Activated T-cell treated with anti-CD3 and anti-CD28 coated beads, Interleukin-2, amount 50 U/mL, for 48 hours (primary cell): ENCODE measurements around the gene ARHGDIA.

Experiments used
- DNase-seq, 2 experiments: peaks; one replicate each; pipeline ENCODE4 v3.0.0-alpha.2; 2020

The ARHGDIA gene

GRCh38 chr17:81905993-81906392 lies 34.9 kb upstream of the ARHGDIA start:
- no peak for DNase-seq

DNA sequence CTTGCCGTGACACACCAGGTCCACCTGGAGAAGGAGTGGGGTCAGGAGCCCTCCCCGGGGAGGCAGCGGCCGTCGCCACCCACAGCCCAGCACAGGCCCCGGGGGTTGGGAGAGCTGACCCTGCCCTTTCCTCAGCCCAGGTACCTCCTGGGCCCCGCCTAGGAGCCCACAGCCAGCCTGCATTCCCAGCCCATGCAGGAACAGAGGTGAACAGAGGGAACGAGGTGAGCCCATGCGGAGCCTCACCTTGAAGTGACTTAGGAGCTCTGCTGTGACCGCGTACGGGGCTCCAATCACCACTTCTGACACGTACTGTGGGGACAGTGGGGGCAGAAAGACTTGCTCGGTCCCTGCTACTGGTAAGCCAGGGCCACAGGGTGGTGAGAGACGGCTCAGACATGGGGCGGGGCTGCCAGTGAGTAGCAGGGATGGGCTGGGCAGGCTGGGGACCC lies 34.3 kb upstream of the ARHGDIA start:
- no peak for DNase-seq

GRCh38 chr17:81904600-81905423 lies 33.7 kb upstream of the ARHGDIA start:
- DNase-seq: no peak

DNA sequence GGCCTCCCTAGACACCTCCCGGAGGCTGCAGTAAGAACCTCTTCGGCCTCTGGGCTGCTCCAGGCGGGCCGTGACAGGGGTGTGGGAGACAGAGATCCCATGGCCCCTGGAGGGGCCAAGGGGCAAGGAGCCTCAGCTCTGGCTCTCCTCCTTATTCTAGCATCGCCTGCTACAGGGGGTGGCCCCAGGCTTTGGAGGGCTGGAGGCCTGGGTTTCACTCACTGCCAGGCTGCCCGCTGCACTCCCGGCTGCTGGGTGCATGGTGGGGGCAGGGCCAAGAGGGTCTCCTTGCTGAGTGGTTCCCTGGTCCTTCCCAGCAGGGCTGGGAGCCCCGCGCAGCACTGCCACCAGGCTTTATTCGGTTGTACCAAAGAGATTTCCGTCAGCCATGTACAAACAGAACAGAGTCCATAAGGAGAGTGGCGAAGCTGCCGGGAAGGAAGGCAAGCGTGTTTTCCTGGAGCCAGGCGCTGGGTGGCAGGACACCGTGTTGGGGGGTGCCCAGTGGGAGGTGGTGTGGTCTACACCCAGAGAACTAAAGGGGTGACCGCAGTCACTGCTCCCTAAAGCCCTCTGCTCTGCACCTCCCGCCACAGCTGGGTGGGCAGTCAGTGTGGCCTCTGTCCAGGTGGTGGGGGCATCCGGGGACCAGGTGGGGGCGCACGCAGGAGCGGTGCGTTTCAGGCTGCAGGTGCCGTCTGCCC lies 32.9 kb upstream of the ARHGDIA start:
- no peak for DNase-seq

DNA sequence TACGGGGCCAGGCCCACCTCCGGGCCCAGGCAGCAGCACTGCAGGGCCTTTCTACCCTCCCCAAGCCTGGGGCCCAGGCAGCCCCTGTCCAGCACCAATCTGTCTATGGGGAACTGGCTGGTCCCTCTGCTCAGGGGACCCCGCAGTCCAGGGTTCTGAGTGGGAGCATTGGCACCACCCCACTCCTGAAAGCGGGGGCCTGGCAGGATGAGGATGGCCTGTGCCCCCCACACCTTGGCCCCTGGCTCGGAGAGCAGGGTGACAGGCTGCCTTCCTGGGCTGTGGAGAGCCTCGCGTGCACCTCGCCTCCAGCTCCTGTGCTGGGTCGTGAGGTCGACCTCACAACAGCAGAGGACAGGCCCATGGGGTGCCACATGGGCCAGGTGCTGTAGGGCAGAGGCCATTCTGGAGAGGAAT lies 32.3 kb upstream of the ARHGDIA start:
- DNase-seq: no peak

DNA sequence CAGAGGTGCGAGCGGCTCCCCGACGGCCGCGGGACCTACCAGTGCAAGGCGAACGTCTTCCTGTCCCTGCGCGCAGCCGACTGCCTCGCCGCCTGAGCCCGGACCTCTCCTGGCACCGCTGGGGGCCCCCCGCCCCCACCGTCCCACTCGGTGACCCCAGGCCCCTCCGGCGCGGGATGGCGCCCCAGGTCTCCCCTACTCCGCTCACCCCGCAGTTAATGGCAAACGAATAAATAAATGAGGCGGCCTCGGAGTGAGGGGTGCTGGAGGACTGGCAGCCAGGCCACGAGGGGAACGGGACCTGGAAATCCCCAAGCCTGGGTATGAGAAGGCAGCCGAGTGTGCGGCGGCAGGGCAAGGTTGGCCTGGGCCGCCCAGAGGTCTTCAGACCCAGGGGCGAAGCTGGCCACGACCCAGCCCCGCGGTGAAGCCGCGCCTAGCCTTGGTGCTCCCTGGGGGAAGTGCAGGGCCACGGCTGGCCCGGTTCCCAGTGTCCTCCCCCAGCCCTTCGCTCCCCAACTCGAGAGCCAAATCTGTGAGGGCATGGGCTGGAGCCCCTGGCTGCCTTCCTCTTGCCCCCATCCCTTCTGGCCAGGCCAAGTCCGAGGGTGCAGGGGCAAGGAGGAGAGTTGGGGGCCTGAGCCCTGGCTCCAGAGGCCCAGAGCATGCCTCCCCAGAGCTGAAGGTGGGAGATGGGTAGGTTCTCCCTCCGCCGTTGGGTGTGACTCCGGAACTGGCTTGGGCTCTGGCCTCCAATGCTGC lies 31.7 kb upstream of the ARHGDIA start:
- no peak for DNase-seq

GRCh38 chr17:81902023-81902652 lies 31.0 kb upstream of the ARHGDIA start, which contains the start of gene NPB:
Gene NPB, plus strand, starts transcription at chr17:81902238. Its CDS starts 40 bp downstream, at chr17:81902278.
- peak in 1 of 2 experiments; percentile 34 for DNase-seq

DNA sequence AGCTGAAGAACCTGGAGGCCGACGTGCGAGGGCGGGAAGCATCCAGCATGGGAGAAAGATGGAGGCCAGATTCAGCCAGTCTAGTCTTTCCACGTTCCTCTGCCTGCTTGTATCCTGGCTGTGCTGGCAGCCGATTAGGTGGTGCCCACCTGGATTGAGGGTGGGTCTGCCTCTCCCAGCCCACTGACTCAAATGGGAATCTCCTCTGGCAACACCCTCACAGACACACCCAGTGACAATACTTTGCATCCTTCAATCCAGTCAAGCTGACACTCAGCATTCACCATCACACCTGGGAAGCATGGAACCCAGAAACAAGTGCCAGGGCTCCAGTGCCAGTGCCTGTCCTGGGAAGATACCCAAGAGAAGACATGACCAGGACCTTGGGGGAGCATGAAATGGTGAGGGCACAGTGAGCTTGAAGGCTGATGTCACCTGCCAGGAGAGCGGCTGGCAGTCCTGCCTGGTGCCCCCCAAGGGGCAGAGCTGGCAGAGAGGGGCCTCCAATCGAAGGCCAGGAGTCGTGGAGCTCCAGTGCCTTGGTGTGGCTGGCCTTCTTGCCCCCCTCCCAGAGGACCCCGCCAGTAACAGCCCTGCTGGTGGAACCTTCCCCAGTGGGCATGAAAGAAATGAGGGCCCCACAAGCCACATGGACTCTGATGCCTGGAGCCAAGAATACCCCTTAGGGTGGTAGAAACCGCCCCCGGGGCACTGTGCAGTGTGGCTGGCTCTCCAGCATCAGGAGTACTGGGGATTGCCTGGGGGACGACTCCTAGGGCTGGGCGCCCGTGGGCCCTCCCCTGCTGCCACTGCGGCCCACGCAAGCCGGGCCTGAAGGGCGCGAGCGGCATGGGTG lies 30.3 kb upstream of the ARHGDIA start:
- DNase-seq: no peak

- no peak for DNase-seq
Measured at GRCh38 chr17:81900181-81900820, 29.2 kb upstream of the ARHGDIA start.

DNA sequence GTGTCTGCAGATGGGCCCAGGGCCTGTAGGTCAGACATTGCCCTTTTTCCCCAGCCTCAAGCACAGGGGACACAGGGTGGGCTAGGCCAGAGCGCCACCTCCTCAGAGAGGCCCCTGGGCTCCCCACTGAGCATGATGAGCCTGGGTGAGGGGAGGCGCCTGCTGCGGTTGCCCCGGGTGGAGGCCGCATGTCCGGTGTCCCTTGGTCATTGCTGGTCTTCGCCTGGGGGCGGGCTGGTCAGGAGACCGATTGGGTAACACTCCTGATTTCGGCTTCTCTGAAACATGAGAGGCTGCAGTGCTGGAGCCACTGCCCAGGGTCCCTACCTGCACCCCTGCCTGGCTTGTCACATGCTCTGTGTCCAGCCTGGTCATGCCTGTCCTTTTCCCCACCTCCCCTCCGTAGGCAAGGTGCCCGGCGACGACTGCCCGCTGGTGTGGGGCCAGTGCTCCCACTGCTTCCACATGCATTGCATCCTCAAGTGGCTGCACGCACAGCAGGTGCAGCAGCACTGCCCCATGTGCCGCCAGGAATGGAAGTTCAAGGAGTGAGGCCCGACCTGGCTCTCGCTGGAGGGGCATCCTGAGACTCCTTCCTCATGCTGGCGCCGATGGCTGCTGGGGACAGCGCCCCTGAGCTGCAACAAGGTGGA lies 28.5 kb upstream of the ARHGDIA start:
- DNase-seq: no peak

DNA sequence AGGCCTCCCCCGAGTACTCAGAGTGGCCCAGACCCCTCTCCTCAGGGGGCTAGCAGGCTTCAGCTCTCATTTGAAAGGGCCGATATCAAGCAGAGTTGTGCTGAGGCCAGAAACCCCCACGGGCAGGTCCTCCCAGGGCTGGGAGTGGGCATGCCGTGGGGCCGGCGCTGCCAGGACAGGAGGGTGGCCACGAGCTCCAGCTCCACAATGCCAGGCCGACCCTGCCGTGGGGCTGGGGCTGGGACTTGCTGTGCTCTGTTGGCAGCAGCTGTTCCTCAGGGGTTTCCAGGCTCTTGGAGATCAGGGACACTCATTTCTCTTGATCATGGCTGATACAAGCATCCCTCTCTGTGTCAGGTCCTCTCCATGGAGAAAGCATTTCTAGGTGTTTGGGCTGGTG lies 27.7 kb upstream of the ARHGDIA start:
- DNase-seq: no peak

GRCh38 chr17:81898029-81898866 lies 27.1 kb upstream of the ARHGDIA start:
- no peak for DNase-seq

DNA sequence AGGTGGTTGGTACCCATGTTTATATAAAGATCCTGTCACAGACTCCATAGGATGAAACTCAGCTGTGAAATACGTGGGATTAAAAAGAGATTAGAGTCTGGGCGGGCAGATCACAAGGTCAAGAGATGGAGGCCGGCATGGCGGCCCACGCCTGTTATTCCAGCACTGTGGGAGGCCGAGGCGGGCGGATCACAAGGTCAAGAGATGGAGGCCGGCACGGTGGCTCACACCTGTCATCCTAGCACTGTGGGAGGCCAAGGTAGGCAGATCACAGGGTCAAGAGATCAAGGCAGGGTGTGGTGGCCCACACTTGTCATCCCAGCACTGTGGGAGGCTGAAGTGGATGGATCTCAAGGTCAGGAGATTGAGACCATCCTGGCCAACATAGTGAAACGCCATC lies 24.3 kb upstream of the ARHGDIA start:
- DNase-seq: no peak

- no peak for DNase-seq
Measured at GRCh38 chr17:81891303-81891552, 20.1 kb upstream of the ARHGDIA start.

GRCh38 chr17:81890447-81891302 lies 19.5 kb upstream of the ARHGDIA start:
- DNase-seq: peak; percentile 43 to 49

DNA sequence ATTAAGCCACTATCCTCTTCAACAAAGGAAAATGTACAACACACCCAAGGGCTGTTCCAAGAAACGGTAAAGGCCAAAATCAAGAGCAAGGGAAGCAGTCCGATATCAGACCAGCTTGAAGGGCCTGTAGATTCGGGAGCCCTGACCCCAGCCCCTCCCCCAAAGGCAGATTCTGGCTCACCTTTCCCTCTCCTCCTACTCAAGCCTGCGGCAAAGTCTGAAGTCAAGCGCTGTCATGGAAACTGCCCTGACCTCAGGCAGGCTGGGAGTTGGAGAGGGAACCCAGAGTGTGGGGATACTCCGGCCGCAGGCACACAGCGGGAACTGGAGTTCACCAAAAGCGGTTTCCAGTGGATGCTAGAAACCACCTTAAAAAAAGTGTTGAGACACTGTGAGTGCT lies 18.5 kb upstream of the ARHGDIA start:
- no peak for DNase-seq

DNA sequence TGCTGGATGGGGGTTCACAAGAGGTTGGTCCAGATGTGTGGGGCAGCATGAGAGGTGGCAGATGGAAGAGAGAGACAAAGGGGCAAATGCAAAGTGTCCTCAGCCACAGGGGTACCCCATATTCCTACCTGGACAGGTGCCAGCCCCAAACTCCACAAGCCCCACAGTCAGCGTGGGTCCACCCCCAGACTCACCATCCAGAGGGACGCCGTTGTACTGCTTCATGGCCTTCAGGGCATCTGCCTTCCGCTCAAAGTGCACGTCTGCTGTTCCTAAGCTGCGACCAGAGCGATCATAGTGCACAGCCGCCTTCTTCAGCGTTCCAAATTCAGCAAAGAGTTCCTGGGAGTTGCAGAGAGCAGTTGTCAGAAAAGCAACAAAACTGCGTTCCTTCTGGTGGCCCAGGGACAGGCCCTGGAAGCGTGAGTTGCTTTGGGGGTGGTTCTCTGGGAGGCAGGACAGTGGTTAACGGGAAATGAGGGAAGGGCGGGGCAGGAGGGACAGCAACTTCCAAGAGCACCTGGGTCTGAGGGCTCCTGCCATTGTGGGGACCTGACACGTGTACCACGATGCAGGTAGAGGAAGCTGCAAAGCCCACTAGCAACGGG lies 18.0 kb upstream of the ARHGDIA start:
- no peak for DNase-seq

DNA sequence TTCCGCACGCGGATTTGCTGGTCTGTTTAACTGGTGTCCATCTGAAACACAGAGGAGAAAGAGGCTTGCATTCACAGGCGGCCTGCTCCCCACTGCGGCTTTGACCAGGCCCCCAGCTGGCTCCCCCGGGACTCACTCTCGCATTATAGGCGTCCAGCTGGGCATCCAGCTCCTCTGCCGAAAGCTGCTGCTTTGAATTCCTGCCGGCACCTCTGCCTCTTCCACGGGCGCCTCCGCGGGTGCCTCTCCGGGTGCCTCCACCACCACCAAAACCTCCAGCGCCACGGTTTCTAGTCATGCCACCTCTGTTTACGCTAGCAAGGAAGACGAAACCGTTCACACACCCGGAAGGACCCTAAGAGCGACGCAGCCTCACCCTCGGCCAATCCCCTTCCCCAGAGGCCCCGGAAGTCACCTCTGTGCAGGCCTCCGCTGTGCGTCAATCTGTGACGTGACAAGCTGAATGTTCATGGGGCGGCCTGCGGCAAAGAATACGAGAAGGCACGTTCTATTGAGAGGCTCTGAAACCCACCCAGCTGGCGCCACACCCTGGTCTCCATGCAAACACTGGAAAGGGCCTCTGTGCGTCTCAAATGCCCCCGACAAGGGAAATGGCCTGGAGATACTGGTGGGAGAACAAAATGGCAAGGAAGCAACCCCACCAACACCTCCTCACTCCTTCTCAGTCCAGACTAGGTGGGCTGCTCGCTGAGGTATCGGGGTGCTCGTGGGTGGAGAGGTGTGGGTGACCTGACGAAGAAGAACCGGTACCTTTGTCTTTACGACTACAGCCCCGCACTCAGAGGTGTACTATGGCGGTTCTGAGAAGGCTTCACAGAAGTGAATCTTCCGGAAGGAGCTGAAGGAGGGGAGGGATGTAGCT lies 17.2 kb upstream of the ARHGDIA start:
- DNase-seq: no peak
